ENCODE data around the gene RALGPS1. TPM values are rescaled to one million over a fixed set of nuclear protein-coding genes. Genes with fewer than 3 reads are reported as not detected.

RALGPS1 gene
- polyA plus RNA-seq, 1 of the 3 experiments (the other 2 are of a cell fraction) = 3.9 TPM

- Histone ChIP-seq H3K36me3 (replicated peaks in 1 of 2; ENCODE audit: control insufficient read depth in 1 of 2, insufficient read depth in 2 of 2, low read length in 1 of 2) (no peaks in the 10 kb centered on the region), H3F3A (replicated peaks; ENCODE audit: insufficient read depth) (peaks cover 10% of the 10 kb centered on the region), H3K27me3 (ENCODE audit: insufficient read depth) (no peaks in the 10 kb centered on the region), H3K9me2 (no peaks in the 10 kb centered on the region), H3K4me3 (ENCODE audit: low read depth in 2 of 2, low read length in 1 of 2) (no peak overlapping the region), H2AFZ (ENCODE audit: low read depth) (peak overlapping the region; percentile 68), H3K27ac (ENCODE audit: low read depth in 2 of 2, low read length in 1 of 2) (peak overlapping the region; percentile 51 to 88; a peak in 3 of 4 replicates), H4K20me1 (ENCODE audit: insufficient read depth) (no peaks in the 10 kb centered on the region), H3K4me2 (peak overlapping the region; percentile 63), H3K9me3 (no peaks in the 10 kb centered on the region), H3K79me2 (ENCODE audit: insufficient read depth) (no peaks in the 10 kb centered on the region), H3K9ac (peak overlapping the region; percentile 62; the same call in 1 of the 2 replicates), H3K4me1 (ENCODE audit: control insufficient read depth in 1 of 2, insufficient read depth in 2 of 2, low read depth in 1 of 2, low read length in 1 of 2) (peaks cover 7 to 12% of the 10 kb centered on the region in 2 experiments; a peak in 3 of 4 replicates)
- ChIA-PET CTCF (interaction anchor here (1.1 to 3.3 kb wide), 7 partner anchors 8 to 253 kb away, joined by 3 to 22 read pairs (median 5); no protein-coding TSS in a partner anchor), POLR2A (no interaction called here)
- TF ChIP-seq FOXJ3 (CRISPR knock-in tag; IDR thresholded peaks at IDR 0.05) (no peak), NRF1 (IDR thresholded peaks at IDR 0.05; ENCODE audit: low read depth, low read length) (no peak), POLR2AphosphoS5 (IDR thresholded peaks at IDR 0.05; ENCODE audit: low read depth, low read length) (no peak), CTCF (IDR thresholded peaks at IDR 0.05) (no peak), FOSL2 (IDR thresholded peaks at IDR 0.05; ENCODE audit: borderline replicate concordance, low read depth) (peak; percentile 67), JUND (IDR thresholded peaks at IDR 0.05) (peak; percentile 63), MAX (IDR thresholded peaks at IDR 0.05; ENCODE audit: low read depth) (peak; percentile 21; the same call in 1 of the 2 replicates), EZH2phosphoT487 (IDR thresholded peaks at IDR 0.05; ENCODE audit: borderline replicate concordance, low read depth) (no peak), EP300 (IDR thresholded peaks at IDR 0.05; ENCODE audit: borderline replicate concordance in 1 of 2, low read depth in 1 of 2, low read length in 1 of 2) (no peak), SMC3 (IDR thresholded peaks at IDR 0.05; ENCODE audit: low read depth, low read length) (no peak), USF1 (IDR thresholded peaks at IDR 0.05; ENCODE audit: borderline replicate concordance, low read depth) (no peak), CHD2 (IDR thresholded peaks at IDR 0.05; ENCODE audit: low read length, partially characterized antibody) (no peak), TAF1 (IDR thresholded peaks at IDR 0.05; ENCODE audit: borderline replicate concordance, low read depth, low read length) (no peak), IRF3 (IDR thresholded peaks at IDR 0.05; ENCODE audit: low read depth, low read length) (no peak), NFIC (IDR thresholded peaks at IDR 0.05; ENCODE audit: borderline replicate concordance) (0 out of 2 replicates have a peak, but pooled peaks have one; percentile 0), TEAD4 (IDR thresholded peaks at IDR 0.05; ENCODE audit: borderline replicate concordance, insufficient read depth) (no peak), GATA2 (CRISPR knock-in tag; IDR thresholded peaks at IDR 0.05) (no peak), MXI1 (IDR thresholded peaks at IDR 0.05; ENCODE audit: low read depth, low read length) (no peak), USF2 (IDR thresholded peaks at IDR 0.05; ENCODE audit: borderline replicate concordance, low read depth, low read length) (no peak), MEF2A (IDR thresholded peaks at IDR 0.05; ENCODE audit: borderline replicate concordance, low read depth) (peak; percentile 53; the same call in 1 of the 2 replicates), GABPA (IDR thresholded peaks at IDR 0.05; ENCODE audit: low read depth) (no peak), FOXM1 (IDR thresholded peaks at IDR 0.05; ENCODE audit: low read depth) (no peak), PBX3 (IDR thresholded peaks at IDR 0.05) (no peak)
- DNase-seq = no peak
- WGBS (ENCODE audit: low lambda C conversion rate) = 33% methylated on average over 3 of the region's 3 CpGs
Measured at GRCh38 chr9:126957687-126958053, 43.1 kb downstream of the RALGPS1 start.
